Subcutaneous abdominal adipose tissue (tissue), 5 donors: ENCODE data around the gene GDPD1.
"Not testable (repeated sequence)": the region's sequence is repeated elsewhere in the genome, so short reads cannot be mapped to it uniquely, and the experiment has no call there.

Experiments
- H3K27ac ChIP-seq: one replicate; pipeline ENCODE4 v1.7.0; 2013; ENCODE audit warnings: low read depth, mild to moderate bottlenecking, inconsistent platforms, low read length, moderate library complexity
- H3K27me3 ChIP-seq, 5 donors: one replicate each; pipeline ENCODE4 v1.7.0; 2013; ENCODE audit warnings: low read length in 5 of 5, inconsistent platforms in 1 of 5; ENCODE audit not compliant: control insufficient read depth in 5 of 5, insufficient read depth in 4 of 5
- H3K36me3 ChIP-seq, 5 donors: one replicate each; pipeline ENCODE4 v1.7.0; 2013; ENCODE audit warnings: low read length in 5 of 5; ENCODE audit not compliant: control insufficient read depth in 5 of 5, insufficient read depth in 5 of 5
- H3K4me1 ChIP-seq, 5 donors: one replicate each; pipeline ENCODE4 v1.7.0; 2013; ENCODE audit warnings: low read length in 5 of 5, mild to moderate bottlenecking in 3 of 5, moderate library complexity in 1 of 5; ENCODE audit not compliant: control insufficient read depth in 5 of 5, insufficient read depth in 5 of 5
- H3K4me3 ChIP-seq, 5 donors: one replicate each; pipeline ENCODE4 v1.7.0; 2013; ENCODE audit warnings: low read length in 5 of 5, low read depth in 1 of 5
- H3K9ac ChIP-seq, 5 donors: one replicate each; pipeline ENCODE4 v1.7.0; 2013; ENCODE audit warnings: low read length in 5 of 5, mild to moderate bottlenecking in 4 of 5, moderate library complexity in 3 of 5
- H3K9me3 ChIP-seq, 5 donors: one replicate each; pipeline ENCODE4 v1.7.0; 2013; ENCODE audit warnings: low read length in 5 of 5; ENCODE audit not compliant: control insufficient read depth in 5 of 5
- donor health status: healthy.
- donor health status: healthy.
- donor health status: healthy.
- donor health status: healthy.
- donor health status: healthy.

GDPD1 gene

DNA sequence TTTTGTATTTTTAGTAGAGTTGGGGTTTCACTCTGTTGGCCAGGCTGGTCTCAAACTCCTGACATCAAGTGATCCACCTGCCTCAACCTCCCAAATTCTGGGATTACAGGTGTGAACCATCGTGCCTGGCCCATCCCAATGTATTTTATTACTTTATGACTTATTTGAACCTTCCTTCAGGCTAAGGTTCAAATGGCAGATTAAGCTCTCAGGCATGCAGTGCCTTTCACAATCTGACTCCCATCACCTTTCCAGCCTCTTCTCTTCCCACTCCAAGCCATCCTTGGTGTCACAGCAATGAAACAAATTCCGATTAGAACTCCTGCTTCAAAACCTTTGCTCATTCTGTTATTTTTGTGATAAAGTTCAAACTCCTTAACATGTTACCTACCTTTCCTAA is 84.5 kb downstream of the GDPD1 start:
- Histone ChIP-seq H3K4me3 (no peak overlapping the region), H3K9ac (no peak overlapping the region), H3K27me3 (no peaks in the 10 kb centered on the region), H3K4me1 (no peaks in the 10 kb centered on the region), H3K27ac (no peak overlapping the region), H3K9me3 (no peaks in the 10 kb centered on the region), H3K36me3 (no peaks in the 10 kb centered on the region)

DNA sequence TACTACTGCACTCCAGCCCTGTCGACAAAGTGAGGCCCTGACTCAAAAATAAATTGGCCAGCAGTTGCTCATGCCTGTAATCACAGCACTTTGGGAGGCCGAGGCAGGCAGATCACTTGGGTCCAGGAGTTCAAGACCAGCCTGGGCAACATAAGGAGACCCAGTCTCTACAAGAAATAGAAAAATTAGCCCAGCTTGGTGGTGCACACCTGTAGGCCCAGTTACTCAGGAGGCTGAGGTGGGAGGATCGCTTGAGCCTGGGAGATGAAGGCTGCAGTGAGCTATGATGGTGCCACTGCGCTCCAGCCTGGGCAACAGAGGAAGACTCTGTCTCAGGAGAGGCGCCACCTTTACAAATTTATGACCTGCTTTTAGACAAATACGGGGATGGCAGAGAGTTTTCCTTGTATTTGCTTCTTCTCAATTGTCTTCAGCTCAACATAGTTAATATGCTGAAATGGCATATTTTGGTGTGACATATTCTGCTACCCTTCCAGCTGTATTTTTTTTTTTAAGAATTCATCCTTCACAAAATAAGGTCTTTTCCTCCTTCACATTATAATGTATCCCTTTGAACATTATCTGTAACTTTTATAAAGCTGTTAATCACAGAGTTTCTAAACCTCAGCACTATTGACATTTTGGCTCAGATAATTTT is 90.1 kb downstream of the GDPD1 start:
- no peaks in the 10 kb centered on the region for H3K27me3 ChIP-seq
- no peaks in the 10 kb centered on the region for H3K36me3 ChIP-seq
- H3K9ac ChIP-seq: no peak overlapping the region

DNA sequence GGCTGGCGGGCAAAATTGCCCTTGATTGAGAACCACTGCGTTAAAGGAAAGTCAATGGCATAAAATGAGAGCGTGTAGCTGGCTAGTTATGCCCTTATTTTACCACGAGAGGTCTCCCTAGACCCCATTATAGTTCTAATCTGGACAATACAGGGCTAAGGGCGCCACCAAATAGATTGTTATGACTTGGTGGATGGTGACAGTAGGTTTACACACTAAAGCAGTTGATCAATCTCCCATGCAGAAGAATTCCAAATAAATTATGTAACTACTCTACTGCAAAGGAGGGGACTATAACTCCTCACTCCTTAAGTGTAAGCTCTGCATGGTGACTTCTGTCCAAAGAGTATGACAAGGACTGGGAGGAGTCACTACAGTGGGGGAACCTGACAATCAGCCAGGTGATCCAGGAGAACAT is 90.7 kb downstream of the GDPD1 start:
- peaks cover 0 to 8% (median 3%) of the 10 kb centered on the region in 5 donors for H3K4me1 ChIP-seq
- no peaks in the 10 kb centered on the region for H3K36me3 ChIP-seq
- no peak overlapping the region for H3K27ac ChIP-seq
- H3K4me3 ChIP-seq: no peak overlapping the region
- no peak overlapping the region for H3K9ac ChIP-seq
- no peaks in the 10 kb centered on the region for H3K9me3 ChIP-seq
- H3K27me3 ChIP-seq: no peaks in the 10 kb centered on the region

More for the DNA sequence above, 90.1 kb downstream of the GDPD1 start:
- peaks cover 0 to 8% (median 3%) of the 10 kb centered on the region in 5 donors for H3K4me1 ChIP-seq
- no peaks in the 10 kb centered on the region for H3K9me3 ChIP-seq
- H3K27ac ChIP-seq: no peak overlapping the region
- no peak overlapping the region for H3K4me3 ChIP-seq

DNA sequence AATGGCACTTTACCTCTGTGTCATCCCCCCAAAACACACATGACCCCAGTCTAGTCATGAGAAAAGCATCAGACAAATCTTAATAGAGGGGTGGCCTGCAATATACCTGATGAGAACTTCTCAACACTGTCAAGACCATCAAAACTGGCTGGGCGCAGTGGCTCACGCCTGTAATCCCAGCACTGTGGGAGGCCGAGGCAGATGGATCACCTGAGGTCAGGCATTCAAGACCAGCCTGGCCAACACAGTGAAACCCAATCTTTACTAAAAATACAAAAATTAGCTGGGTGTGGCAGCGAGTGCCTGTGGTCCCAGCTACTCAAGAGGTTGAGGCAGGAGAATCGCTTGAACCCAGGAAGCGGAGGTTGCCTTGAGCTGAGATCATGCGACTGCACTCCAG is 91.2 kb downstream of the GDPD1 start:
- not testable (repeated sequence) for H3K36me3 ChIP-seq, H3K9ac ChIP-seq, H3K27ac ChIP-seq, H3K9me3 ChIP-seq, H3K4me1 ChIP-seq, H3K4me3 ChIP-seq, H3K27me3 ChIP-seq

DNA sequence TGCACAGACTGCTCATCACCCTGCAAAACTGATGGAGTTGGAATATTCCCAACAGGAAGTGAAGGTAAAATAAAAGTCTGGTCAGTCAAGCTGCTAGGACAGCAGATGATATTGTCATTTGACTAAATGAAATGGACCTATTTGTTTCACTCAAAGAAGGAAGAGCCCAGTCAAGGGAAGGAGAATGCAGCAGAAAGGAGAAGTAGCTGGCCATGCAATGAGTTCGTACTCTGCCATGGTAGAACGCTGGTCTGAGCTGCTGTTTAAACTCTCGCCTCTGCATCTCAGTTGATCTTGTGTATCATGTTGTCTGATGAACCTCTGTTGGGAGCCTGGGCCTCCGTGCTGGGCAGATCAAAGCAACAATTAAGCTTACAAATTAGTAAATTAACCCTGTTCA is 95.6 kb downstream of the GDPD1 start:
- Histone ChIP-seq H3K9me3 (no peaks in the 10 kb centered on the region), H3K4me3 (no peak overlapping the region), H3K9ac (no peak overlapping the region), H3K27ac (no peak overlapping the region), H3K27me3 (no peaks in the 10 kb centered on the region), H3K36me3 (no peaks in the 10 kb centered on the region), H3K4me1 (peaks cover 0 to 6% (median under 1%) of the 10 kb centered on the region in 5 donors)
